Thoracic aorta (tissue), 2 donors: ENCODE measurements around the gene PSPH. TPM values are rescaled to one million over a fixed set of nuclear protein-coding genes. Genes with fewer than 3 reads are reported as not detected.
"Not testable (repeated sequence)": the region's sequence is repeated elsewhere in the genome, so short reads cannot be mapped to it uniquely, and the experiment has no call there.

Experiments used
- ATAC-seq: fragments of 150-250 bp; one replicate; pipeline ENCODE4 v1.8.0; 2017; ENCODE audit warnings: low read depth; ENCODE audit not compliant: insufficient number of reproducible peaks, low FRiP score
- DNase-seq: peaks from one replicate; pipeline ENCODE4 v3.0.0-alpha.2; 2020; ENCODE audit warnings: low spot score
- H3K27ac ChIP-seq, 2 donors: fragments of 200-600 bp; sonication (generic); 1 replicate in 1 of 2; 2 replicates in 1 of 2; pipeline ENCODE4 v1.5.1; 2016; ENCODE audit warnings: mild to moderate bottlenecking in 2 of 2, moderate library complexity in 2 of 2
- H3K27me3 ChIP-seq: fragments of 200-600 bp; sonication (generic); replicated peaks from 2 replicates; pipeline ENCODE4 v1.6.0; 2016; ENCODE audit warnings: mild to moderate bottlenecking; ENCODE audit not compliant: insufficient read depth
- H3K36me3 ChIP-seq: fragments of 200-600 bp; sonication (generic); one replicate; pipeline ENCODE4 v1.5.1; 2016
- H3K4me1 ChIP-seq, 2 donors: fragments of 200-600 bp; sonication (generic); 1 replicate in 1 of 2; 2 replicates in 1 of 2; pipeline versions ENCODE4 v1.5.1 to v1.6.0; 2016; ENCODE audit warnings: low read depth in 2 of 2, mild to moderate bottlenecking in 1 of 2; ENCODE audit not compliant: control insufficient read depth in 1 of 2
- H3K4me3 ChIP-seq: fragments of 200-600 bp; sonication (generic); 2 replicates; pipeline ENCODE4 v1.5.1; 2016; ENCODE audit warnings: mild to moderate bottlenecking
- H3K9me3 ChIP-seq: fragments of 200-600 bp; sonication (generic); 2 replicates; pipeline ENCODE4 v1.5.1; 2016
- CTCF ChIP-seq: fragments of 200-600 bp; sonication (generic); IDR thresholded peaks from one replicate; pipeline ENCODE4 v1.5.1; 2019; ENCODE audit warnings: antibody characterized with exemption
- total RNA-seq, 2 donors: library from RNA; depleted of rRNA; stranded (reverse); fragments of >200 nt; gene quantifications; one replicate each; pipeline versions ENCODE4 v1.1.0 to v1.2.3, GENCODE V29; 2016

PSPH gene
- total RNA-seq, 2 donors from 2014 or later = 5.1 to 5.8 TPM

DNA sequence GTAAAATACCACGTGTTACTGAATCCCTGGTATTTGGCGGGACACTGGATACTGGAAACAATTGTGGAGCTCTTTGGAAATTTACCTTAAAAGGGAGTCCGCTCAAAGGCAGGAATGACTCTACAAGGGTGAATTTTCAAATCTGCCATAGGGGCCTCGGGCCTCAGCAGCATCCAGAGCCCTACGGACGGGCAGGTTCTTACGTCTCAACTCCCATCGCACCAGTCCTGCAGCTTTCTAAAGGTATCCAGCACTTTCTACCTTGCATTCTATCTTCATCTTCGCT is 248 bp downstream of the PSPH start:
- Histone ChIP-seq H3K36me3 (peaks cover 26% of the 10 kb centered on the region), H3K4me1 (peaks cover 21 to 55% of the 10 kb centered on the region in 2 donors), H3K4me3 (peak overlapping the region; percentile 87), H3K27me3 (no peaks in the 10 kb centered on the region), H3K27ac (peak overlapping the region; percentile 80 to 88), H3K9me3 (no peaks in the 10 kb centered on the region)
- no peak for TF ChIP-seq CTCF
- no peak for DNase-seq
- no peak for ATAC-seq

DNA sequence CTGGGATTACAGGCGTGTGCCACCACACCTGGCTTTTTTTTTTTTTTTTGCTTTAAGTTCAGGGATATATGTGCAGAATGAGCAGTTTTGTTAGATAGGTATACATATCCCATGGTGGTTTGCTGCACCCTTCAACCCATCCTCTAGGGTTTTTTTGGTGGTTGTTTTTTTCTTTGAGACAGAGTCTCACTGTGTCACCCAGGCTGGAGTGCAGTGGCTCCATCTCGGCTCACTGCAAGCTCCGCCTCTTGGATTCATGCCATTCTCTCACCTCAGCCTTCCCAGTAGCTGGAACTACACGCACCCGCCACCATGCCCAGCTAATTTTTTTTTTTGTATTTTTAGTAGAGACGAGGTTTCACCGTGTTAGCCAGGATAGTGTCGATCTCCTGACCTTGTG is 2.5 kb downstream of the PSPH start:
- H3K9me3 ChIP-seq, H3K36me3 ChIP-seq, ATAC-seq, H3K4me3 ChIP-seq, H3K27ac ChIP-seq, H3K27me3 ChIP-seq, DNase-seq: not testable (repeated sequence)
- peaks cover 21 to 55% of the 10 kb centered on the region in 2 donors for H3K4me1 ChIP-seq

DNA sequence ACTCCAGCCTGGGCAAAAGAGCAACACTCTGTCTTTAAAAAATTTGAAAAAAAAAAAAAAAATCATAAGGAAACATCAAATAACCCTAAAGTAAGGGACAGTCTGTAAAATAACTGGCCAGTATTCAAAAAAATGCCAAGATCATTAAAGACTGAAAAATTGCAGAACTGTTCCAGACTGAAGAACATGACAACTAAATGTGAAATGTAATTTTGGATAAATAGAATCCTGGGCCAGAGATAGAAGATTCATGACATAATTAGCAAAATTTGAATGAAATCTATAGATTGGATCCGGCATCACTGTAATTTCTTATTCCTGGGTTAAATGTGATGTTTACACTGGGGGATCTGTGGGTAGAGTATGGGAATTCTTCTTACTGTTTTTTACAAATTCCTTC is 3.0 kb downstream of the PSPH start:
- Histone ChIP-seq H3K27me3 (no peaks in the 10 kb centered on the region), H3K9me3 (no peaks in the 10 kb centered on the region), H3K27ac (no peak overlapping the region), H3K36me3 (peaks cover under 1% of the 10 kb centered on the region), H3K4me3 (no peak overlapping the region), H3K4me1 (peaks cover 21 to 55% of the 10 kb centered on the region in 2 donors)
- ATAC-seq = no peak
- TF ChIP-seq CTCF = no peak
- DNase-seq = no peak

GRCh38 chr7:56047446-56048116 is 3.7 kb downstream of the PSPH start:
- Histone ChIP-seq H3K27ac (peak overlapping the region; percentile 56 to 59), H3K4me1 (peaks cover 21 to 48% of the 10 kb centered on the region in 2 donors)
- not testable (repeated sequence) for H3K36me3 ChIP-seq, DNase-seq, H3K4me3 ChIP-seq, H3K27me3 ChIP-seq, ATAC-seq, H3K9me3 ChIP-seq

DNA sequence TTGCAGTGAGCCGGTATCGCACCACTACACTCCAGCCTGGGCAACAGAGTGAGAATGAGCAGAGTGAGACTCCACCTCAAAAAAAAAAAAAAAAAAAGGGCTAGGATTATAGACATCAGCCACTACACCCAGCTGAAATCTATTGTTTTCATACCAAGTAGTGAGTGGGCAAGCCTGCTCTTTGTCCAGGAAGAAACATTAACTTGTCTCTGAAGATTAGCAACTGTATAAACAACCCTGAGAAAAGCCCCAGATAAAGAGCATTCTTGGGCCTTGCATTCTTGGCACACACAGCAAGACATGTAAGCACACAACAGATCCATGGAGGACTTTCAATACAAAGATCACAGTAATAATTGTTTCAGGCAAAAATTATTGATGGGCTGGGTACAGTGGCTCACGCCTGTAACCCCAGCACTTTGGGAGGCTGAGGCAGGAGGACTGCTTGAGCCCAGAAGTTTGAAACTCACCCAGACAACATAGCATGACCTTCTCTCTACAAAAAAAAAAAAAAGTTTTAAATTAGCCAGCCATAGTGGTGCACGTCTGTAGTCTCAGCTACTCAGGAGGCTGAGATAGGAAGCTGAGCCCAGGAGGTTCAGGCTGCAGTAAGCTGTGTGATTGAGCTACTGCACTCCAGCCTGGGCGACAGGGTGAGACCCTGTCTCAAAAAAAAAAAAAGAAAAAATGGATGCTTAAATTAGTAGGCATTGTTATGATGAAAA is 4.4 kb downstream of the PSPH start:
- H3K9me3 ChIP-seq = no peaks in the 10 kb centered on the region
- ATAC-seq (no peak), DNase-seq (no peak)
- H3K36me3 ChIP-seq = peaks cover 4% of the 10 kb centered on the region
- TF ChIP-seq CTCF = no peak
- no peak overlapping the region for H3K4me3 ChIP-seq
- H3K27ac ChIP-seq = peak overlapping the region; percentile 58 to 59
- no peaks in the 10 kb centered on the region for H3K27me3 ChIP-seq
- peaks cover 17 to 44% of the 10 kb centered on the region in 2 donors for H3K4me1 ChIP-seq

DNA sequence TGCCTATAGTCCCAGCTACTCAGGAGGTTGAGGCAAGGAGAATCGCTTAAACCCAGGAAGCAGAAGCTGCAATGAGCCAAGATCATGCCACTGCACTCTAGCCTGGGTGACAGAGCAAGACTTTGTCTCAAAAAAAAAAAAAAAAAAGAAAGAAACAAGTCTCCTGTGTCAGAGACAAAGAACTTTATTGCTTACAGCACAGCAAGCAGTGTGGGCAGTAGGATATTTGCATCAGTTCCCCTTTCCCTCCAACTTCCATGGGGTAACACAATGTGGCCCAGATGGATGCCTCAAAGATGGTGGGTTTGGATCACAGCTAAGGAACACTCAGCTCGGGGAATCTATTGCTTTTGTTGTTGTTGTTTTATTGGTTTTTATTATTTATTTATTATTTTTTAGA is 5.5 kb downstream of the PSPH start:
- ATAC-seq, H3K4me3 ChIP-seq, H3K27ac ChIP-seq, DNase-seq, H3K9me3 ChIP-seq, H3K27me3 ChIP-seq, H3K36me3 ChIP-seq: not testable (repeated sequence)
- peaks cover 15 to 42% of the 10 kb centered on the region in 2 donors for H3K4me1 ChIP-seq
